ENCODE data around the gene DOCK10. TPM values are rescaled to one million over a fixed set of nuclear protein-coding genes. Genes with fewer than 3 reads are reported as not detected.

DOCK10 gene
- total and polyA plus RNA-seq, 10 of the 15 experiments (the other 5 are each of a cell fraction or from before 2014, with no cell fraction given): 16.9 to 120 (median 85.5) TPM

DNA sequence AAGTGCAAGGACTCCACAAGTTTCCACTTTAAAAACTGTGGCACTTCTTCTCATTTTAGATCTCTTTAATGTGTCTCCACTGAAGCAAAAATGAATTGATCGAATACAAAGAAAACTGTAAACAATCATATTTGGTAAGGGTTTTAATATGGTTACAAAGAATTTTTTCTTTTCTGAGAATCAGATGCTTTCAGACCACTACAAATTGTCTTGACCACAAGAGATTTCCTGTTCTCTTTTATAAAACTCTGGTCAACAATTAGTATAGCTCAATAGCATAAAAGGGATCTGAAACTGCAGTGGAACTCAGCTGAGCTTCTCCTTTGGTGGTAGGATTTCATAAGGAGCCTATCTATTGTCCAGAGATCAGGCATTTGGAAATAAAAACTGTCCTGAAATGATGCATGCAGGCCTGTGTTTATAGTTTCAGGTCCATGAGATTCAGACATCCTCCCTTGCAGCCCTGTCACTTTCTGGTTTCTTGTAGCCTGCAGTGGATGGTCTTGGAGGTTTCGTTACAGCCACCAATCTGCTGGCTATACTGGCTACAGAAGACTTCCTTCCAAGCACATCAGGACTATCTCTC, 120.0 kb downstream of the DOCK10 start (continued):
- TF ChIP-seq GATAD2B (conservative IDR thresholded peaks at IDR 0.05; ENCODE audit: low read depth) (peak; percentile 68; the same call in 1 of the 2 replicates), STAT1 (conservative IDR thresholded peaks at IDR 0.05) (no peak), CREB1 (IDR thresholded peaks at IDR 0.05; ENCODE audit: low read depth) (0 out of 2 replicates have a peak, but pooled peaks have one; percentile 12), ETV6 (conservative IDR thresholded peaks at IDR 0.05 in 1 of 2, IDR thresholded peaks at IDR 0.05 in 1 of 2; ENCODE audit: borderline replicate concordance in 1 of 2, low read depth in 1 of 2) (peak in 1 of 2 experiments; percentile 50; a peak in 1 of 4 replicates), JUNB (IDR thresholded peaks at IDR 0.05) (no peak), ZNF384 (IDR thresholded peaks at IDR 0.05; ENCODE audit: borderline replicate concordance, low read depth, low read length) (peak; percentile 75), KDM1A (IDR thresholded peaks at IDR 0.05; ENCODE audit: borderline replicate concordance) (no peak), PAX8 (IDR thresholded peaks at IDR 0.05) (no peak), RUNX3 (IDR thresholded peaks at IDR 0.05; ENCODE audit: low read length) (peak; percentile 94), BACH1 (IDR thresholded peaks at IDR 0.05; ENCODE audit: borderline replicate concordance) (peak; percentile 52; the same call in 1 of the 2 replicates), TCF3 (IDR thresholded peaks at IDR 0.05; ENCODE audit: borderline replicate concordance, insufficient read depth, low read depth, low read length) (no peak), EZH2 (IDR thresholded peaks at IDR 0.05; ENCODE audit: borderline replicate concordance, control insufficient read depth, low read depth, low read length) (no peak), ESRRA (IDR thresholded peaks at IDR 0.05; ENCODE audit: low read length) (no peak), ASH2L (IDR thresholded peaks at IDR 0.05; ENCODE audit: borderline replicate concordance, low read depth) (no peak), TCF12 (IDR thresholded peaks at IDR 0.05; ENCODE audit: low read depth, low read length) (no peak), SIN3A (IDR thresholded peaks at IDR 0.05; ENCODE audit: low read depth, low read length) (no peak), NKRF (conservative IDR thresholded peaks at IDR 0.05) (no peak; the same call in 1 of the 2 replicates), POLR2A (IDR thresholded peaks at IDR 0.05; ENCODE audit: low read depth, low read length) (no peak), ATF7 (IDR thresholded peaks at IDR 0.05; ENCODE audit: low read depth) (peak; percentile 56; the same call in 1 of the 2 replicates), ZNF622 (IDR thresholded peaks at IDR 0.05) (no peak), SUZ12 (IDR thresholded peaks at IDR 0.05; ENCODE audit: unreplicated experiment) (no peak), ZNF24 (IDR thresholded peaks at IDR 0.05) (peak; percentile 78), JUND (IDR thresholded peaks at IDR 0.05; ENCODE audit: low read depth, low read length) (no peak), BCL11A (IDR thresholded peaks at IDR 0.05; ENCODE audit: low read depth, low read length) (peak; percentile 75; the same call in 1 of the 2 replicates), EP300 (IDR thresholded peaks at IDR 0.05; ENCODE audit: borderline replicate concordance in 1 of 2, control insufficient read depth in 1 of 2, low read depth in 2 of 2, low read length in 2 of 2) (peak; percentile 36 to 89; a peak in 3 of 4 replicates), MYB (IDR thresholded peaks at IDR 0.05; ENCODE audit: borderline replicate concordance, low read depth, low read length) (no peak), ZNF274 (IDR thresholded peaks at IDR 0.05; ENCODE audit: insufficient read depth, insufficient read length) (no peak)
- TF ChIP-seq, protein P1, sequence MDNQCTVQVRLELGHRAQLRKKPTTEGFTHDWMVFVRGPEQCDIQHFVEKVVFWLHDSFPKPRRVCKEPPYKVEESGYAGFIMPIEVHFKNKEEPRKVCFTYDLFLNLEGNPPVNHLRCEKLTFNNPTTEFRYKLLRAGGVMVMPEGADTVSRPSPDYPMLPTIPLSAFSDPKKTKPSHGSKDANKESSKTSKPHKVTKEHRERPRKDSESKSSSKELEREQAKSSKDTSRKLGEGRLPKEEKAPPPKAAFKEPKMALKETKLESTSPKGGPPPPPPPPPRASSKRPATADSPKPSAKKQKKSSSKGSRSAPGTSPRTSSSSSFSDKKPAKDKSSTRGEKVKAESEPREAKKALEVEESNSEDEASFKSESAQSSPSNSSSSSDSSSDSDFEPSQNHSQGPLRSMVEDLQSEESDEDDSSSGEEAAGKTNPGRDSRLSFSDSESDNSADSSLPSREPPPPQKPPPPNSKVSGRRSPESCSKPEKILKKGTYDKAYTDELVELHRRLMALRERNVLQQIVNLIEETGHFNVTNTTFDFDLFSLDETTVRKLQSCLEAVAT (IDR thresholded peaks at IDR 0.05): no peak
- TF ChIP-seq, protein P2, sequence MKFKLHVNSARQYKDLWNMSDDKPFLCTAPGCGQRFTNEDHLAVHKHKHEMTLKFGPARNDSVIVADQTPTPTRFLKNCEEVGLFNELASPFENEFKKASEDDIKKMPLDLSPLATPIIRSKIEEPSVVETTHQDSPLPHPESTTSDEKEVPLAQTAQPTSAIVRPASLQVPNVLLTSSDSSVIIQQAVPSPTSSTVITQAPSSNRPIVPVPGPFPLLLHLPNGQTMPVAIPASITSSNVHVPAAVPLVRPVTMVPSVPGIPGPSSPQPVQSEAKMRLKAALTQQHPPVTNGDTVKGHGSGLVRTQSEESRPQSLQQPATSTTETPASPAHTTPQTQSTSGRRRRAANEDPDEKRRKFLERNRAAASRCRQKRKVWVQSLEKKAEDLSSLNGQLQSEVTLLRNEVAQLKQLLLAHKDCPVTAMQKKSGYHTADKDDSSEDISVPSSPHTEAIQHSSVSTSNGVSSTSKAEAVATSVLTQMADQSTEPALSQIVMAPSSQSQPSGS (IDR thresholded peaks at IDR 0.05; ENCODE audit: low read length): peak; percentile 69
